Gastroesophageal sphincter (tissue), 3 donors: Measurements from ENCODE around the gene IL36B.

Experiments
- POLR2A ChIP-seq, 2 donors: fragments of 450-650 bp; IDR thresholded peaks; one replicate each; pipeline ENCODE4 v1.6.1; 2017; ENCODE audit warnings: antibody characterized with exemption in 2 of 2, mild to moderate bottlenecking in 2 of 2, moderate library complexity in 1 of 2
- TF ChIP-seq, protein P1 (sequence below), 4 experiments: fragments of 200-600 bp in 2 of 4; fragments of 450-650 bp in 2 of 4; sonication (generic) in 1 of 4; IDR thresholded peaks; one replicate each; pipeline ENCODE4 v1.5.1; 2017 to 2019; ENCODE audit warnings: antibody characterized with exemption in 4 of 4, mild to moderate bottlenecking in 2 of 4, moderate library complexity in 2 of 4

DNA sequence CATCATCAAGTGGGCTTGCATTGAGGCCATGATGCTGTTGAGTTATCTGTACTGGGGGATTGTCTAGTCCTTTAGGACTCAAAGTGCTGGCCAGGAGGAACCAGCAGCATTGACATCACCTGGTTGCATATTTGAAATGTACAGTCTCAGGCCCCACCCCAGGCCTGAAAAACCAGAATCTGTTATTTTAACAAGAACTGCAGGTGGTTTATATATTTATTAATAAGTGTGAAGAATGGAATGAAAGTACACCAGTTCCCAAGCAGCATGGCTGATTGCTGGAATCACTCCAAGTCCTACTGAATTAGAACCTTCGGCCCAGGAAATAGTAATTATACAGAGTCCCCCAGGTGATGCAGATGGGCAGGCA is 17.9 kb upstream of the IL36B start:
- TF ChIP-seq, protein P1, sequence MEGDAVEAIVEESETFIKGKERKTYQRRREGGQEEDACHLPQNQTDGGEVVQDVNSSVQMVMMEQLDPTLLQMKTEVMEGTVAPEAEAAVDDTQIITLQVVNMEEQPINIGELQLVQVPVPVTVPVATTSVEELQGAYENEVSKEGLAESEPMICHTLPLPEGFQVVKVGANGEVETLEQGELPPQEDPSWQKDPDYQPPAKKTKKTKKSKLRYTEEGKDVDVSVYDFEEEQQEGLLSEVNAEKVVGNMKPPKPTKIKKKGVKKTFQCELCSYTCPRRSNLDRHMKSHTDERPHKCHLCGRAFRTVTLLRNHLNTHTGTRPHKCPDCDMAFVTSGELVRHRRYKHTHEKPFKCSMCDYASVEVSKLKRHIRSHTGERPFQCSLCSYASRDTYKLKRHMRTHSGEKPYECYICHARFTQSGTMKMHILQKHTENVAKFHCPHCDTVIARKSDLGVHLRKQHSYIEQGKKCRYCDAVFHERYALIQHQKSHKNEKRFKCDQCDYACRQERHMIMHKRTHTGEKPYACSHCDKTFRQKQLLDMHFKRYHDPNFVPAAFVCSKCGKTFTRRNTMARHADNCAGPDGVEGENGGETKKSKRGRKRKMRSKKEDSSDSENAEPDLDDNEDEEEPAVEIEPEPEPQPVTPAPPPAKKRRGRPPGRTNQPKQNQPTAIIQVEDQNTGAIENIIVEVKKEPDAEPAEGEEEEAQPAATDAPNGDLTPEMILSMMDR (IDR thresholded peaks at IDR 0.05), result no peak
- no peak for TF ChIP-seq POLR2A (IDR thresholded peaks at IDR 0.05)
